Muscle layer of duodenum (tissue), 2 donors: Measurements from ENCODE around the gene CHN2.

Experiments used
- H3K27ac ChIP-seq: one replicate; pipeline ENCODE4 v1.7.0; 2013; ENCODE audit warnings: mild to moderate bottlenecking, low read length
- H3K27me3 ChIP-seq: one replicate; pipeline ENCODE4 v1.7.0; 2013; ENCODE audit warnings: low read depth, mild to moderate bottlenecking, control low read depth, low read length
- H3K36me3 ChIP-seq, 2 donors: one replicate each; pipeline ENCODE4 v1.7.0; 2013; ENCODE audit warnings: low read length in 2 of 2, control low read depth in 1 of 2, mild to moderate bottlenecking in 1 of 2; ENCODE audit not compliant: insufficient read depth in 2 of 2, control insufficient read depth in 1 of 2
- H3K4me1 ChIP-seq, 2 donors: one replicate each; pipeline ENCODE4 v1.7.0; 2013; ENCODE audit warnings: low read length in 2 of 2, mild to moderate bottlenecking in 2 of 2, control low read depth in 1 of 2, moderate library complexity in 1 of 2; ENCODE audit not compliant: insufficient read depth in 2 of 2, control insufficient read depth in 1 of 2
- H3K4me3 ChIP-seq, 2 donors: one replicate each; pipeline ENCODE4 v1.7.0; 2013; ENCODE audit warnings: low read length in 2 of 2, low read depth in 1 of 2, mild to moderate bottlenecking in 1 of 2
- H3K9me3 ChIP-seq, 2 donors: one replicate each; pipeline ENCODE4 v1.7.0; 2013; ENCODE audit warnings: low read length in 2 of 2, control low read depth in 1 of 2, mild to moderate bottlenecking in 1 of 2; ENCODE audit not compliant: control insufficient read depth in 1 of 2
- donor health status: healthy.

CHN2 gene

DNA sequence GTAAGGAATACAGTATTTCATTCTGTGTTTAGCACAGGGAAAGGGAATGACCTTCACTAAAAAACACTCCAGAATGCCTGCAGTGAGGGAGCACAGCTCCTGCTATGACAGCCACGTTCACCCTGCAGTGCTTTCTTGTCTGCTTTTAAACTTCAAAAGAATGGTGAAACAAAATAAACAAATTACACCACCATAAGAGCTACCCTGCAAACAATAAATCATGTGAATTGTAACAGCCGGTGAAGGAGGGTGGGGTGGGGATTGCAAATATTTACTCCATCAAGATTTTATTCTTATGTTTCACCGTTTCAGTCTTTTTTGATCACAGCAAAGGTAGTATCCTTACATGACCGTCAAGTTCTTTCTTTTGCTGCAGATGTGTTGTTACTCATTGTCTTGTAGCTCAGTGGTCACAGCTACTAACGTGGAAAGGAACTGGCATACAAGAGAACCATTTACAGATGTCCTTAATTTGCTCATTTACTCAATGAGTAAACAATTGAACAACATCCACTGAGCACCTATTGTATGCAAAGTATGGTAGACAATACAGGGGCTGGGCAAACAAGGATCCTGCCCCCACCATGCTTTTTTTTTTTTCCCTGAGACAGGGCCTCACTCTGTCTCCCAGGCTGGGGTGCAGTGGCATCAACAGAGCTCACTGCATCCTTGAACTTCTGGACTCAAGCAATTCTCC lies 4.1 kb upstream of the CHN2 start:
- Histone ChIP-seq H3K27ac (no peak overlapping the region), H3K27me3 (no peaks in the 10 kb centered on the region), H3K9me3 (no peaks in the 10 kb centered on the region), H3K4me3 (no peak overlapping the region), H3K36me3 (no peaks in the 10 kb centered on the region), H3K4me1 (peaks cover 0 to 7% of the 10 kb centered on the region in 2 donors)

- no peaks in the 10 kb centered on the region for H3K27me3 ChIP-seq
- H3K4me1 ChIP-seq, result peaks cover 0 to 7% of the 10 kb centered on the region in 2 donors
- no peaks in the 10 kb centered on the region for H3K9me3 ChIP-seq
- no peak overlapping the region for H3K4me3 ChIP-seq
- H3K36me3 ChIP-seq, result no peaks in the 10 kb centered on the region
- no peak overlapping the region for H3K27ac ChIP-seq
These were observed 2.3 kb upstream of the CHN2 start for GRCh38 chr7:29192323-29192722.

DNA sequence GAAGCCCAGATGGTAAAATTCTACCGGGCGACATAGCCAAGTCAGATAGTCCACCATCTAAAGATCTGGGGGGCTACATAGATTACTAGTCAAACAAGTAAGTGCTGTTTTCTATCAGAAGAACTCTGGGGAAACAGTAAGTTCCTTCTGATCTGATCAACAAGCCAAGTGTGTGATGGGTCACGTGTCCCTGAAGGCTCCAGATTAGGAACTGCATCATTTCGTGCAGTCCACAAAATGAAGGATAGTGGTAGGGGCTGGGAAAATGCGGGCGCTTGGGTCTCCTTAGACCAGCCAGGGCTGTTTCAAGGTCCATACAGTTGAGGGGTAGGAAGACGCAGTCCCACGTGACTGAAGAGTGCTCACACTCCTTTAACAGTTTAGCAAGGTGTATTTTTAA lies 1.8 kb upstream of the CHN2 start:
- no peaks in the 10 kb centered on the region for H3K9me3 ChIP-seq
- no peaks in the 10 kb centered on the region for H3K36me3 ChIP-seq
- no peak overlapping the region for H3K27ac ChIP-seq
- H3K27me3 ChIP-seq, result no peaks in the 10 kb centered on the region
- peaks cover 0 to 7% of the 10 kb centered on the region in 2 donors for H3K4me1 ChIP-seq
- H3K4me3 ChIP-seq, result no peak overlapping the region

- Histone ChIP-seq H3K27me3 (no peaks in the 10 kb centered on the region), H3K4me3 (peak overlapping the region; percentile 18 to 96), H3K36me3 (no peaks in the 10 kb centered on the region), H3K9me3 (no peaks in the 10 kb centered on the region), H3K4me1 (peaks cover 0 to 7% of the 10 kb centered on the region in 2 donors), H3K27ac (no peak overlapping the region)
These were observed 1.0 kb upstream of the CHN2 start for GRCh38 chr7:29193316-29194205.

DNA sequence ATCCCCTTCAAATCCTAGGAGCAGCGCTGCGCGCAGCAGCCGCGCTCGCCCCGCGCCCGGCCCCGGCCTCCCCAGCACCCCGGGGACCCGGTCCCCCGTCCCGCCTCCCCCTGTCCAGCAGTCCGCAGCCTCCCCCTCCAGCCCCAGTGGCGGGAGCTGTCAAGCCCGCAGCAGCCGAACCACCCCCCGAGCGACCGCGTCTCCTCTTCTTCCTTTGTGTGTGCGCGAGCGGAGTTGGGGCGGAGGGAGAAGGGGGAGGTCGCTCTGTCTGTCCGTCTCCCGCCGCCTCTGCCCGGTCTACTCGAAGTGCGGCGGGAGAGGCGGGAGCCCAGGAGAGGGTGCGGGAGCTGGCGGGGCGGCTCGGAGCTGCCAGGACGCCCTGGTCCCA lies 375 bp upstream of the CHN2 start:
- H3K27me3 ChIP-seq, result no peaks in the 10 kb centered on the region
- no peaks in the 10 kb centered on the region for H3K9me3 ChIP-seq
- peak overlapping the region; percentile 75 to 96 for H3K4me3 ChIP-seq
- H3K4me1 ChIP-seq, result peaks cover 0 to 7% of the 10 kb centered on the region in 2 donors
- H3K27ac ChIP-seq, result no peak overlapping the region
- H3K36me3 ChIP-seq, result no peaks in the 10 kb centered on the region

- Histone ChIP-seq H3K27ac (no peak overlapping the region), H3K4me3 (peak overlapping the region in 1 of 2 donors; percentile 75), H3K36me3 (no peaks in the 10 kb centered on the region), H3K4me1 (peaks cover 0 to 7% of the 10 kb centered on the region in 2 donors), H3K27me3 (no peaks in the 10 kb centered on the region), H3K9me3 (no peaks in the 10 kb centered on the region)
These were observed 1.6 kb downstream of the CHN2 start for GRCh38 chr7:29196191-29196590.

GRCh38 chr7:29196971-29197595 lies 2.5 kb downstream of the CHN2 start:
- Histone ChIP-seq H3K27me3 (no peaks in the 10 kb centered on the region), H3K4me1 (peaks cover 0 to 7% of the 10 kb centered on the region in 2 donors), H3K27ac (no peak overlapping the region), H3K9me3 (no peaks in the 10 kb centered on the region), H3K36me3 (no peaks in the 10 kb centered on the region), H3K4me3 (no peak overlapping the region)

- Histone ChIP-seq H3K36me3 (no peaks in the 10 kb centered on the region), H3K9me3 (no peaks in the 10 kb centered on the region), H3K4me3 (no peak overlapping the region), H3K27ac (no peak overlapping the region), H3K4me1 (peaks cover 0 to 7% of the 10 kb centered on the region in 2 donors), H3K27me3 (no peaks in the 10 kb centered on the region)
These were observed 3.3 kb downstream of the CHN2 start for GRCh38 chr7:29197916-29198315.

DNA sequence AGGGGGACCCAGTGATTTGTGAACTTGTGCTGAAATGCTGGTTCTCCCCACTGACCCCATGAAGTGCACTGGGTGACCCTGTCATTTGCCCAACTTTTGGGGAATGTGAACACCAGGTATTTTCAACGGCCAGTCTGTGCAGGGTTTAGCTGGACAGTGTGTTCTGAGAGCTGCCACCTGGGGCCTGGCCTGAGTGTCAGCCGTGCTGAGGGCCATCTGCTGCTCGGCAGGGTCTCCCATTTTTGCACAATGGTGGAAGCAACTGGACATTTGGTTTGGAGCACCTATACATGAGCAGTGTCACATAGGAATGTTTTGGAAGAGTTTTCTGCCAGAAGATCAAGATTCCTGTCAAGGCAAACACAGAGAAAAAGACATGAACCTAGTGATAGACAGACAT lies 5.2 kb downstream of the CHN2 start:
- no peaks in the 10 kb centered on the region for H3K36me3 ChIP-seq
- H3K4me1 ChIP-seq, result no peaks in the 10 kb centered on the region
- no peak overlapping the region for H3K4me3 ChIP-seq
- H3K9me3 ChIP-seq, result no peaks in the 10 kb centered on the region
- no peak overlapping the region for H3K27ac ChIP-seq
- H3K27me3 ChIP-seq, result no peaks in the 10 kb centered on the region

DNA sequence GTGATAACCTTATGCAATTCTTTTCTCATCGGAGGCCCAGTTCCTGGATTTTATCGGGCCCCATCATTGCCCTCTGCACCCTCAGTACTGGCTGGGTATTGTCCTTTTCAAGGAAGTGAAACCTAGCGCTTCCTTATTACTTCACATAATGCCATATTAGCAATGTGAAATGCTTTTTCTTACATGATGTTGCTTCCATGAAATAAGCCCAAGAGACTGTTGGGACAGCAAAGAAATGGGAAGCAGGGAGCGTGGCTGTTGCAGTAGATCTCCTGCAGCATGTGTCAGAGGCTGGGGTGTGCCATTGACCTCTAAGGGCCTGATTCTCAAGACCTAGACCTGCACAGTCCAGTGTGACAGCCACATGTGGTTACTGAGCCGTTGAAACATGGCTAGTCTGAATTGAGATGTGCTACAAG lies 8.1 kb downstream of the CHN2 start:
- Histone ChIP-seq H3K27ac (peak overlapping the region; percentile 7), H3K27me3 (no peaks in the 10 kb centered on the region), H3K9me3 (no peaks in the 10 kb centered on the region), H3K4me1 (no peaks in the 10 kb centered on the region), H3K4me3 (no peak overlapping the region), H3K36me3 (no peaks in the 10 kb centered on the region)

DNA sequence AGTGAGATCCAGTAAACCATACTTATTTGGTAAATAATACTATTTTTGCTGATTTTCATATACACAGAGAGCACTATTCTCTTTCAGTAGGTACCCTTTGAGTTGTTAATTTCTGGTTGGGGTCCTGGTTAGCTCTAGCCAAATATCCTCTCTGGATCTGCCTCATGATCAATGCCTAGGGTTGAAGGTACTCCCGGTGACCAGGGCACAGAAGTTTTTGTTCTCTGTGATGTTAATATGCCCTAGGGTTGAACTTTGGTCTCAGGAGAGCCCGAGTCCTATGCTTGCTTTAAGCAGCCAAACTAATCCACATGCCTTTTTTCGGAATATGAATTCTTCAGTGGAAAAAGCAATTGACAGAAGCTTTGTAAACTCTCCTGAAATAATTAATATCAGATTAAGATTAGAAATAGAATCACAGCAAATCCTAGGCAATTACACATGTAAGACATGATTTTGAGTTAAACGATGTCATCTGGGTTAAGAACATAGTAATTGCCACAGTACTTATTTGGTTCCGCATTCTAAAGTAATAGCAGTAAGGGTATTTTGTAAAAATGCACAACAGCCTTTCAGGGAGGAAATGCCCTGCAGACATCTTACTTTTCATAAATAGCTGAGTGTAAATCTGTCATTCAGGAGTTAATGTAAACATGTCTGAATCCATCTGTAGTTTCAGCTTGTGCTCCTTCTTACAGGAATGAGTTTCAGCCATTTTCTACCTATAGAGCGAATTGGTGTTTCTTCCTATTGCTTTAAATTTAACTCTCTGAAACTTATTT lies 10.1 kb downstream of the CHN2 start:
- no peaks in the 10 kb centered on the region for H3K4me1 ChIP-seq
- H3K4me3 ChIP-seq, result no peak overlapping the region
- H3K36me3 ChIP-seq, result no peaks in the 10 kb centered on the region
- H3K27ac ChIP-seq, result no peak overlapping the region
- no peaks in the 10 kb centered on the region for H3K27me3 ChIP-seq
- no peaks in the 10 kb centered on the region for H3K9me3 ChIP-seq
